Endometrial microvascular endothelial cells (primary cell): Measurements from ENCODE around the gene ARMH1. TPM values are rescaled to one million over a fixed set of nuclear protein-coding genes. Genes with fewer than 3 reads are reported as not detected.
"Not testable (repeated sequence)": the region's sequence is repeated elsewhere in the genome, so short reads cannot be mapped to it uniquely, and the experiment has no call there.

Experiments used
- in situ Hi-C: cut with HindIII; loops from 2 replicates; pipeline ENCODE4 v1.10.0; 2017; ENCODE audit warnings: low sequenced_read_pairs, low pct_unique_long_range_greater_than_20kb; ENCODE audit errors: inconsistent ontology term
- total RNA-seq: library from RNA; depleted of rRNA; stranded (reverse); fragments of >200 nt; gene quantifications from one replicate; pipeline ENCODE4 v1.2.3, GENCODE V29; 2015; ENCODE audit errors: inconsistent ontology term

The ARMH1 gene
- total RNA-seq, 1 donor from 2014 or later, result not detected

GRCh38 chr1:44682883-44683265, 8.4 kb downstream of the ARMH1 start:
- in situ Hi-C loops, result no loop called here

GRCh38 chr1:44684525-44684924, 10.0 kb downstream of the ARMH1 start:
- in situ Hi-C loops, result no loop called here

GRCh38 chr1:44685218-44685617, 10.7 kb downstream of the ARMH1 start:
- in situ Hi-C loops, result no loop called here

- in situ Hi-C loops, result no loop called here
Measured at GRCh38 chr1:44685881-44686280, 11.4 kb downstream of the ARMH1 start.

GRCh38 chr1:44688760-44689446, 14.4 kb downstream of the ARMH1 start:
- in situ Hi-C loops, result no loop called here

GRCh38 chr1:44689447-44689765, 14.9 kb downstream of the ARMH1 start:
- in situ Hi-C loops, result no loop called here

- in situ Hi-C loops, result no loop called here
Measured at GRCh38 chr1:44693159-44693558, 18.6 kb downstream of the ARMH1 start.

- in situ Hi-C loops, result no loop called here
Measured at GRCh38 chr1:44693900-44694299, 19.4 kb downstream of the ARMH1 start.

GRCh38 chr1:44694863-44695478, 20.5 kb downstream of the ARMH1 start:
- in situ Hi-C loops, result no loop called here

- in situ Hi-C loops, result no loop called here
Measured at GRCh38 chr1:44695671-44696070, 21.2 kb downstream of the ARMH1 start.

GRCh38 chr1:44696101-44696500, 21.6 kb downstream of the ARMH1 start:
- in situ Hi-C loops, result no loop called here

GRCh38 chr1:44696789-44697345, 22.4 kb downstream of the ARMH1 start:
- in situ Hi-C loops, result no loop called here

- in situ Hi-C loops, result no loop called here
Measured at GRCh38 chr1:44698138-44698537, 23.6 kb downstream of the ARMH1 start.

- in situ Hi-C loops, result not testable (repeated sequence)
Measured at GRCh38 chr1:44699375-44699774, 24.9 kb downstream of the ARMH1 start.

- in situ Hi-C loops, result no loop called here
Measured at GRCh38 chr1:44700573-44700972, 26.1 kb downstream of the ARMH1 start.

GRCh38 chr1:44701141-44701573, 26.6 kb downstream of the ARMH1 start:
- in situ Hi-C loops, result no loop called here

GRCh38 chr1:44705470-44705869, 31.0 kb downstream of the ARMH1 start:
- in situ Hi-C loops, result no loop called here

GRCh38 chr1:44705938-44706337, 31.4 kb downstream of the ARMH1 start:
- in situ Hi-C loops, result no loop called here

GRCh38 chr1:44707112-44707881, 32.8 kb downstream of the ARMH1 start:
- in situ Hi-C loops, result no loop called here
